ENCODE results near the gene COL4A2. TPM values are rescaled to one million over a fixed set of nuclear protein-coding genes. Genes with fewer than 3 reads are reported as not detected.
"Not testable (repeated sequence)": the region's sequence is repeated elsewhere in the genome, so short reads cannot be mapped to it uniquely, and the experiment has no call there.

The COL4A2 gene
- total RNA-seq, 1 experiment from 2014 or later = 66.0 TPM

DNA sequence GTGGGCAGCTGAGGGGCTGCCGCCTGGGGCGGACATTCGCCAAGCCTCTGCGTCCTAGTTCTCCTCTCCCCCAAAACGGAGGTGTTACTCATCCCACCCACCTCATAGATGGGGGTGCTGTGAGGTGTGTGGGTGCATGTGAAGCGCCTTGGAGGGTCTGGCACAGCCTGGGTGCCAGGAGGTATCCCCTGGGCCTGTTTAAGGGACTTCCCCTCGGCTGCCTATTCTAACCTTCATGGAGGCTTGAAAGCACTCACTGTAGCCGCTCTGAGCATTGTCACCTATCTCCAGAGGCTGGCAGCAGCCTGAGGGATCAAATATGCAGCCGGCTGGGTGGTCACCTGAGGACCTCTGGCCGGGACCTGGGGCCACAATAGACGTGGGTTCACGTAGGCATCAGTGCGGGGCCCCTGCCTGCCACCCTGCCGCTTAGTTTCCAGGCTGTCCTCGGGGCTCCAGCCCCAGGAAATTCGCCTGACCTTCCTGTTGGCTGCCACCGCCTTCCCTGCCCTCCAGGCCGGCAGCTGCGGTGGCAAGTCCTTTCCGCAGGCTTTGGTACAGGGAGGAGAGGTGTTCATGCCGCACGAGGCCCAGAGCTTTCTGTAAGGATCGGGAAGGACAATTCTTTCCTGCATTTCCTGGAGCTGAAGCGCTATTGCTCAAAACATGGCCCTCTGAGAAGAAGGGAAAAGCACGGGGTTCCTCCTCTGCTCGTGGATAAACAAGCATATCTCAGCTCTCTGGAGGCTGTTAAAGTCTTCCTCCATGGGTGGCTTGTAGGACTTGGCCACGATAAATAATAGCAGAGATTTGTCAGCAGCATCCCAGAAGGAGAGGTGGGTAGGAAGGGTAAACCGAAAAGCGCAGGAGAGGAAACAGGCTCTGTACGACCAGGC is 4.6 kb downstream of the COL4A2 start:
- no peak overlapping the region for H3K4me3 Mint-ChIP-seq (ENCODE audit: unreplicated experiment)
- H3K27me3 Mint-ChIP-seq (ENCODE audit: insufficient read depth, unreplicated experiment) = no peaks in the 10 kb centered on the region
- CTCF ChIA-PET = no interaction called here
- H3K36me3 Mint-ChIP-seq (ENCODE audit: insufficient read depth, unreplicated experiment) = peaks cover 13% of the 10 kb centered on the region
- no peak for DNase-seq (ENCODE audit: unreplicated experiment)
- intact Hi-C loops (cut with micrococcal nuclease) = no loop called here
- TF ChIP-seq, protein P1, sequence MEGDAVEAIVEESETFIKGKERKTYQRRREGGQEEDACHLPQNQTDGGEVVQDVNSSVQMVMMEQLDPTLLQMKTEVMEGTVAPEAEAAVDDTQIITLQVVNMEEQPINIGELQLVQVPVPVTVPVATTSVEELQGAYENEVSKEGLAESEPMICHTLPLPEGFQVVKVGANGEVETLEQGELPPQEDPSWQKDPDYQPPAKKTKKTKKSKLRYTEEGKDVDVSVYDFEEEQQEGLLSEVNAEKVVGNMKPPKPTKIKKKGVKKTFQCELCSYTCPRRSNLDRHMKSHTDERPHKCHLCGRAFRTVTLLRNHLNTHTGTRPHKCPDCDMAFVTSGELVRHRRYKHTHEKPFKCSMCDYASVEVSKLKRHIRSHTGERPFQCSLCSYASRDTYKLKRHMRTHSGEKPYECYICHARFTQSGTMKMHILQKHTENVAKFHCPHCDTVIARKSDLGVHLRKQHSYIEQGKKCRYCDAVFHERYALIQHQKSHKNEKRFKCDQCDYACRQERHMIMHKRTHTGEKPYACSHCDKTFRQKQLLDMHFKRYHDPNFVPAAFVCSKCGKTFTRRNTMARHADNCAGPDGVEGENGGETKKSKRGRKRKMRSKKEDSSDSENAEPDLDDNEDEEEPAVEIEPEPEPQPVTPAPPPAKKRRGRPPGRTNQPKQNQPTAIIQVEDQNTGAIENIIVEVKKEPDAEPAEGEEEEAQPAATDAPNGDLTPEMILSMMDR (IDR thresholded peaks at IDR 0.05; ENCODE audit: unreplicated experiment) = no peak
- no TSS peak for BruUV-seq (replicated peaks)
- peaks cover 19% of the 10 kb centered on the region for H3K4me1 Mint-ChIP-seq (ENCODE audit: insufficient read depth, unreplicated experiment)
- no peaks in the 10 kb centered on the region for H3K9me3 Mint-ChIP-seq (ENCODE audit: unreplicated experiment)
- no peak overlapping the region for H3K27ac Mint-ChIP-seq (ENCODE audit: low read depth, unreplicated experiment)
- POLR2A ChIA-PET = no interaction called here

DNA sequence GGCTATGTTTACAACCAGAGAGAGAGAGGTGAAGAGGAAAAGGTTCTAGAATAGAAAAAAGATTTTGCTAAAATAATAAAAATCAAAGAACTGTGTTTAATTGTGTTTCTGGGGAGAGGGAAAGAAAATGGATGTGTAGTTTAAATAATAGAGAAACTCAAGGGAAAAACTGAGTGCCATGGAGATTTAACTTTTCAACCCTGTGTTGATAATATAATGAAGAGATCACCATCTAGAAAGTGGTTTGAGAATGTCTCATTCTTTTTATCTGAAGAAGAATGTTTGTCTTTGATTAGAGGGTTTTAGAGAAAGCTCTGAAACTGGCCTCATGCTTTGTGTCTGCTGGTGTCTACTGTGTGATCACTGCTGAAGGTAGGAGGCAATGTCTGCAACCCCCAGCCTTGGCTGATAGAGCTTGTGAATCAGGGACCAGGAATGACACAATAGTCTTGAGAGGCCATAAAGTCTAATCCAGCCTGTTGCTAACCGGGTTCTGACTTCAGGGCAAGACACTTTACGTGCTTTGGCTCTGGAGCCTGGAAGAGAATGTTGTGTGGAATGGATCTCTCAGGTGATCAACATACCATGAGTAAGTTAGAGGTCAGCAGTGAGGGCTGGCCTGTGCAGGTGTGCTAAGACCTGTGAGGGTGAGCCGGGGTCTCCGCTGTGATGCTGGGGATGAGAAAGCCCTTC is 5.4 kb downstream of the COL4A2 start:
- no TSS peak for BruUV-seq (replicated peaks)
- Mint-ChIP-seq H3K27me3 (ENCODE audit: insufficient read depth, unreplicated experiment) (no peaks in the 10 kb centered on the region), H3K9me3 (ENCODE audit: unreplicated experiment) (no peaks in the 10 kb centered on the region), H3K36me3 (ENCODE audit: insufficient read depth, unreplicated experiment) (peaks cover 13% of the 10 kb centered on the region), H3K27ac (ENCODE audit: low read depth, unreplicated experiment) (no peak overlapping the region), H3K4me1 (ENCODE audit: insufficient read depth, unreplicated experiment) (peaks cover 19% of the 10 kb centered on the region), H3K4me3 (ENCODE audit: unreplicated experiment) (no peak overlapping the region)
- intact Hi-C loops (cut with micrococcal nuclease) = no loop called here
- TF ChIP-seq, protein P1 (IDR thresholded peaks at IDR 0.05; ENCODE audit: unreplicated experiment) = no peak
- CTCF ChIA-PET = no interaction called here
- DNase-seq (ENCODE audit: unreplicated experiment) = peak; percentile 20
- POLR2A ChIA-PET = no interaction called here

DNA sequence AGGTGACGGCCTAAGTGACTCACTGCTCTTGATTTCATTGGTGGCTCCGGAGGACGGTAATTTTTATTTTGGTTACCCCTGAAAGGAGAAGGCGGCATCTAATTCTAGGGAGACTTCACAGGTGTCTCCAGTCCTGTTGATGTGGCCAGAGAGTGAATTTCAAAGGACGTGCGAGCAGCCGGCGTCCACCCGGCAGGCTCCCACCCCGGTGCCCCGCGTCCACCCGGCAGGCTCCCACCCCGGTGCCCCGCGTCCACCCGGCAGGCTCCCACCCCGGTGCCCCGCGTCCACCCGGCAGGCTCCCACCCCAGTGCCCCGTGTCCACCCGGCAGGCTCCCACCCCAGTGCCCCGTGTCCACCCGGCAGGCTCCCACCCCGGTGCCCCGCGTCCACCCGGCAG is 6.2 kb downstream of the COL4A2 start:
- H3K27me3 Mint-ChIP-seq (ENCODE audit: insufficient read depth, unreplicated experiment); CTCF ChIA-PET; intact Hi-C loops (cut with micrococcal nuclease); POLR2A ChIA-PET; H3K27ac Mint-ChIP-seq (ENCODE audit: low read depth, unreplicated experiment); H3K4me3 Mint-ChIP-seq (ENCODE audit: unreplicated experiment); BruUV-seq (replicated peaks); DNase-seq (ENCODE audit: unreplicated experiment); H3K9me3 Mint-ChIP-seq (ENCODE audit: unreplicated experiment): not testable (repeated sequence)
- Mint-ChIP-seq H3K36me3 (ENCODE audit: insufficient read depth, unreplicated experiment) (peaks cover 13% of the 10 kb centered on the region), H3K4me1 (ENCODE audit: insufficient read depth, unreplicated experiment) (peaks cover 14% of the 10 kb centered on the region)

- Mint-ChIP-seq H3K36me3 (ENCODE audit: insufficient read depth, unreplicated experiment) (peaks cover 12% of the 10 kb centered on the region), H3K4me1 (ENCODE audit: insufficient read depth, unreplicated experiment) (peaks cover 10% of the 10 kb centered on the region)
- H3K27ac Mint-ChIP-seq (ENCODE audit: low read depth, unreplicated experiment); POLR2A ChIA-PET; CTCF ChIA-PET; intact Hi-C loops (cut with micrococcal nuclease); H3K27me3 Mint-ChIP-seq (ENCODE audit: insufficient read depth, unreplicated experiment); BruUV-seq (replicated peaks); H3K4me3 Mint-ChIP-seq (ENCODE audit: unreplicated experiment); DNase-seq (ENCODE audit: unreplicated experiment); H3K9me3 Mint-ChIP-seq (ENCODE audit: unreplicated experiment): not testable (repeated sequence)
Observed at GRCh38 chr13:110313733-110314132, 6.6 kb downstream of the COL4A2 start.
